Kidney (tissue), 14 donors: ENCODE results near the gene TANC1. TPM values are rescaled to one million over a fixed set of nuclear protein-coding genes. Genes with fewer than 3 reads are reported as not detected.

Experiments
- DNase-seq, 5 donors: peaks; one replicate each; pipeline ENCODE4 v3.0.0-alpha.2; 2013 to 2020
- FAIRE-seq: peaks from 2 replicates; lab custom pipeline; 2012; peaks lifted over from hg19 to GRCh38; lab: Jason Lieb, UNC
- H3K27ac ChIP-seq, 2 donors: one replicate each; pipeline ENCODE4 v1.7.0; 2013; ENCODE audit warnings: low read depth in 2 of 2, low read length in 2 of 2, inconsistent platforms in 1 of 2
- H3K27me3 ChIP-seq: one replicate; pipeline ENCODE4 v1.7.1; 2013; ENCODE audit warnings: low read length, inconsistent platforms; ENCODE audit not compliant: control insufficient read depth, insufficient read depth
- H3K36me3 ChIP-seq, 3 donors: one replicate each; pipeline versions ENCODE4 v1.7.0 to v1.7.1; 2013; ENCODE audit warnings: low read length in 3 of 3, control low read depth in 1 of 3, inconsistent platforms in 1 of 3; ENCODE audit not compliant: insufficient read depth in 3 of 3, control insufficient read depth in 2 of 3
- H3K4me1 ChIP-seq, 3 donors: one replicate each; pipeline versions ENCODE4 v1.7.0 to v1.7.1; 2013; ENCODE audit warnings: low read length in 3 of 3, inconsistent platforms in 1 of 3, low read depth in 1 of 3; ENCODE audit not compliant: control insufficient read depth in 2 of 3, insufficient read depth in 2 of 3
- H3K4me3 ChIP-seq, 3 donors: one replicate each; pipeline versions ENCODE4 v1.7.0 to v1.8.1; 2013; ENCODE audit warnings: low read length in 3 of 3, control low read depth in 1 of 3, inconsistent platforms in 1 of 3
- H3K9ac ChIP-seq, 3 donors: one replicate each; pipeline versions ENCODE4 v1.7.0 to v1.7.1; 2013; ENCODE audit warnings: low read length in 3 of 3, control low read depth in 1 of 3, inconsistent platforms in 1 of 3
- H3K9me3 ChIP-seq, 3 donors: one replicate each; pipeline versions ENCODE4 v1.7.0 to v1.7.1; 2013; ENCODE audit warnings: low read length in 3 of 3, control low read depth in 1 of 3, inconsistent platforms in 1 of 3; ENCODE audit not compliant: control insufficient read depth in 2 of 3, insufficient read depth in 1 of 3
- CTCF ChIP-seq: IDR thresholded peaks from 3 replicates; pipeline ENCODE4 v1.5.1; 2012; ENCODE audit warnings: mild to moderate bottlenecking, moderate library complexity, borderline replicate concordance; ENCODE audit not compliant: insufficient read depth; ENCODE audit errors: extremely low read depth
- intact Hi-C: fragments of 100-400 bp; cut with DNase I; formaldehyde crosslinking; loops from one replicate; pipeline ENCODE4 v1.11.1; 2022
- polyA plus RNA-seq: library from polyadenylated mRNA; stranded (reverse); fragments of 350-450 nt; fragmentation: Illumina TruSeq; extraction: RNeasy Lipid Tissue Mini Kit (QIAGEN cat#74804); gene quantifications from one replicate; pipeline ENCODE4 v1.2.3, GENCODE V29; 2014; ENCODE audit warnings: low read depth, low replicate concordance; ENCODE audit not compliant: insufficient read depth
- total RNA-seq: library from RNA; stranded (reverse); fragmentation: NEBNext Ultra II Directional; extraction: Animal tissue kit (Norgen Biotek cat#: 25700); gene quantifications from one replicate; pipeline ENCODE4 v1.2.1, GENCODE V29; 2021
- donor health status: control.
- donor health status: control.
- donor health status: control.
- donor health status: control.
- donor health status: control.
- donor health status: DM: yes; HTN: yes; CAD: no.
- donor health status: Normal renal cell carcinoma (clear cell type).

Gene TANC1
- total and polyA plus RNA-seq, 2 donors from 2014 or later, result 9.2 to 39.0 TPM

GRCh38 chr2:158928965-158929364 is 39.5 kb upstream of the TANC1 start:
- intact Hi-C loops, result no loop called here
- Histone ChIP-seq H3K27ac (no peak overlapping the region), H3K4me3 (no peak overlapping the region), H3K4me1 (no peaks in the 10 kb centered on the region), H3K36me3 (no peaks in the 10 kb centered on the region), H3K27me3 (no peaks in the 10 kb centered on the region), H3K9ac (no peak overlapping the region), H3K9me3 (no peaks in the 10 kb centered on the region)
- no peak for DNase-seq
- FAIRE-seq, result no peak
- no peak for TF ChIP-seq CTCF

GRCh38 chr2:158931572-158931971 is 36.9 kb upstream of the TANC1 start:
- DNase-seq, result no peak
- H3K9me3 ChIP-seq, result no peaks in the 10 kb centered on the region
- no peak for TF ChIP-seq CTCF
- no peak overlapping the region for H3K9ac ChIP-seq
- H3K36me3 ChIP-seq, result no peaks in the 10 kb centered on the region
- no peak overlapping the region for H3K27ac ChIP-seq
- no peak overlapping the region for H3K4me3 ChIP-seq
- intact Hi-C loops, result no loop called here
- FAIRE-seq, result no peak
- H3K4me1 ChIP-seq, result no peaks in the 10 kb centered on the region
- no peaks in the 10 kb centered on the region for H3K27me3 ChIP-seq

GRCh38 chr2:158932131-158932645 is 36.3 kb upstream of the TANC1 start:
- H3K9ac ChIP-seq, result no peak overlapping the region
- H3K9me3 ChIP-seq, result no peaks in the 10 kb centered on the region
- no peak for TF ChIP-seq CTCF
- H3K27me3 ChIP-seq, result no peaks in the 10 kb centered on the region
- no peak overlapping the region for H3K27ac ChIP-seq
- FAIRE-seq (no peak), DNase-seq (peak in 2 of 5 donors; percentile 53 to 56)
- no peaks in the 10 kb centered on the region for H3K36me3 ChIP-seq
- intact Hi-C loops, result no loop called here
- no peak overlapping the region for H3K4me3 ChIP-seq
- no peaks in the 10 kb centered on the region for H3K4me1 ChIP-seq

- no peak for FAIRE-seq
- H3K36me3 ChIP-seq, result no peaks in the 10 kb centered on the region
- H3K9me3 ChIP-seq, result no peaks in the 10 kb centered on the region
- no peak overlapping the region for H3K9ac ChIP-seq
- H3K4me3 ChIP-seq, result no peak overlapping the region
- DNase-seq, result no peak
- H3K27ac ChIP-seq, result no peak overlapping the region
- H3K27me3 ChIP-seq, result no peaks in the 10 kb centered on the region
- intact Hi-C loops, result no loop called here
- no peaks in the 10 kb centered on the region for H3K4me1 ChIP-seq
- TF ChIP-seq CTCF, result no peak
Measured at GRCh38 chr2:158934170-158934569, 34.3 kb upstream of the TANC1 start.
